Stimulated activated CD8-positive, alpha-beta memory T cell treated with anti-CD3 and anti-CD28 coated beads, Interleukin-7, amount 100 ng/mL, for 1 hour (primary cell): ENCODE data around the gene TAF5.
"Not testable (repeated sequence)": the region's sequence is repeated elsewhere in the genome, so short reads cannot be mapped to it uniquely, and the experiment has no call there.

Experiments used
- DNase-seq, 2 donors: peaks; one replicate each; pipeline ENCODE4 v3.0.0-alpha.2; 2020; ENCODE audit warnings: low read depth in 2 of 2

TAF5 gene

GRCh38 chr10:103413564-103413963, 45.8 kb downstream of the TAF5 start:
- no peak for DNase-seq

DNA sequence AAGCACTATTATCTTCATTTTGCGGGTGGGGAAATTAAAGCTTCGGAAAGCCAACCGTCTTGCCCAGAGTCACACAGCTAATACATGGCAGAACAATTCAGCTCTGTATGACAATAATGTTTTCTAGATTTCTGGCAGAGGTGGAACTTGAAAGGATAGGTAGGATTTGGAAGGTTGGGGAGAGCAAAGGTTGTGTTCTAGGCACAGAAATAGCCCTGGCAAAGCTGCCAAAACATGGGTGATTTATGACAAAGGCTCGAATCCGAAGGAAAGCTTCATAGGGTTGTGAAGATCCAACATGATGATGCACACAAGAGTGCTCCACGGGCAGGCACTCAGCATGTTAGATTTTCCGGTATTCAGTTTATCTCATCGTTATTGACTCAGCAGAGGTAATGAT, 47.8 kb downstream of the TAF5 start:
- DNase-seq = no peak

GRCh38 chr10:103416436-103417147, 48.8 kb downstream of the TAF5 start:
- peak; percentile 14 to 38 for DNase-seq

- not testable (repeated sequence) for DNase-seq
These were observed 49.3 kb downstream of the TAF5 start for GRCh38 chr10:103417148-103417469.

DNA sequence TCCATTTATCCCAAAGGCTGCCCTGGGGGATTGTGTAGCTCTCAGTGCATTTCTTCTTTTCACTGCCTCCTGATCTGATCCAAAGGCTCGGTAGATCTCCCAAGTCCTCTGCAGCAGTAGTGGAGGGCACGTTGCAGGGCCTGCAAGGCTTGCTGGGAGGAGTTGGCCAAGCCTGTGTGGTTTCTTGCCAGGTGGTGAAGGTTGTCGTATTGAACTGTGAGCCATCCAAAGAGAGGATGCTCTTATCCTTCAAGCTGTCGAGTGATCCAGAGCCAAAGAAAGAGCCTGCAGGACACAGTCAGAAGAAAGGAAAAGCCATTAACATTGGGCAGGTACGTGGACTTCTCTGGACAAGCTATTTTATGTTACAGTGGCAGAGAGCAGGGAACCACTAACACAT, 49.8 kb downstream of the TAF5 start:
- DNase-seq = no peak

GRCh38 chr10:103419101-103419500, 51.3 kb downstream of the TAF5 start:
- no peak for DNase-seq

DNA sequence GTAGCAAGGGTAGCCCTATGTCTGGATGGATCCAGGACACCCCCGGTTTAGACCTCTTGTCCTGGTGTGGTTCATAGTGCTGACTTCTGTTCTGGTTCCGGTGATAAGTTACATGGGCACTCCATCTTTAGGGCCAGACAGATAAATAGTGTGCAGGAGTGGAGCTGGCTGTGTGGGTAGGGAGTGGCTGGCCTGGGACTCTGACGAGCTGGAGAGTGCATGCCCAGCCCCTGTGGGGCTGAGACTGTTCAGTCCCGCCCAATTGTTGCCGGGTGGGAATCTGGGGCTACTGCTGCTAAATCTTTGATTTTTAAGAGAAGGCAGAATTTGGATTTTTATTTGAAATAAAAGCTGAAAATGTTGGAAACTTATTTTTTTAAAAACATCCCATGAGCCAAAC, 56.0 kb downstream of the TAF5 start:
- no peak for DNase-seq

DNA sequence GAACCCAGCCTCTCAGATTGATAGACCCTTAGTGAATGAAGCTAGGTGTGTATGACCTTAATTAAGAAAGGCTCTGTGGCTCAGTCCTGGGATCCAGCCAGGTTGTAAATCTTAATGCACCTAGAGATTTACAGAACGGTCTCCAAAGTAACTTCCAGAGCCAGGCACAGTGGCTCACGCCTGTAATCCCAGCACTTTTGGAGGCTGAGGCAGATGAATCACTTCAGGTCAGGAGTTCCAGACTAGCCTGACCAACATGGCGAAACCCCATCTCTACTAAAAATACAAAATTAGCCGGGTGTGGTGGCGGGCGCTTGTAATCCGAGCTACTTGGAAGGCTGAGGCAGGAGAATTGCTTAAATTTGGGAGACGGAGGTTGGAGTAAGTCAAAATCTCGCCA, 60.1 kb downstream of the TAF5 start:
- DNase-seq = no peak

GRCh38 chr10:103428989-103429643, 61.3 kb downstream of the TAF5 start:
- no peak for DNase-seq

DNA sequence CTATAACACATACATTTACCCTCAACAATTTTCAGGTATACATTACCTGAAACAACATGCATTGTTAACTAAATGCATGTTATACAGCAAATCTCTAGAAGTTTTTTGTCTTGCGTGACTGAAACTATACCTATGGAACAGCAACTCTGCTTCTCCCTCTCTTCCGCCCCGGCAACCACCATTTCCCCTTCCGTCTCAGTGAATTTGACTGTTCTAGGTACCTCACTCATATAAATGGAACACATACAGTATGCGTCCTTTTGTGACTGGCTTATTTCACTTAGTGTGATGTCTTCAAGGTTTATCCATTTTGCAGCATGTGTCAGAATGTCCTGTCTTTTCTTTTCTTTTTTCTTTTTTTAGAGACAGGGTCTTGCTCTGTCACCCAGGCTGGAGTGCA, 61.9 kb downstream of the TAF5 start:
- DNase-seq = no peak

DNA sequence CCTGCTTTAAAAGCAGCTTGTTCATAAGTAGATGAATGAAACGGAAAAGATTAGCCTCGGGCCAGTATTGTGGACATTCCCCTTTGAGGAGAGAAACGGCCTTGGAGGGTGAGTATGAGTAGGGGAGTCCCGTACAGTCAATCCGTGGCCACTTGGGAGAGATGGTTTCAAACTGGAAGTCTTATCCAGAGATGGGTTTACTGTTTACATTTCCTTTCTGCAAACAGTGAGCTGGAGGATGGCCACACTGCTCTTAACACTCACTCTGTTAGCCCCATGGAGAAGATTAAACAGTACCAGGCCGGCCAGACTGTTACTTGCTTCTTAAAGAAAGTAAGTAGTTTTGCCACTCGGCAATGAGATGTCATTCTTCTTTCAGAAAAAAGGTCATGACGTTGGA, 64.1 kb downstream of the TAF5 start:
- no peak for DNase-seq

GRCh38 chr10:103433858-103434257, 66.1 kb downstream of the TAF5 start:
- DNase-seq = no peak
